Adipocyte (in vitro differentiated cells): ENCODE measurements around the gene MGA.

Source experiments
- DNase-seq: peaks from one replicate; pipeline ENCODE4 v3.0.0-alpha.2; 2015; ENCODE audit warnings: low read depth
- H3K27me3 ChIP-seq: replicated peaks from 2 replicates; pipeline ENCODE4 v1.7.0; 2013; ENCODE audit warnings: mild to moderate bottlenecking, low read length, moderate library complexity; ENCODE audit not compliant: control insufficient read depth, insufficient read depth
- H3K36me3 ChIP-seq: 2 replicates; pipeline ENCODE4 v1.7.0; 2013; ENCODE audit warnings: low read length, mild to moderate bottlenecking, moderate library complexity; ENCODE audit not compliant: control insufficient read depth, insufficient read depth, severe bottlenecking
- H3K4me1 ChIP-seq: 2 replicates; pipeline ENCODE4 v1.7.0; 2013; ENCODE audit warnings: mild to moderate bottlenecking, low read length, moderate library complexity; ENCODE audit not compliant: control insufficient read depth, insufficient read depth
- H3K4me3 ChIP-seq: 2 replicates; pipeline ENCODE4 v1.7.0; 2013; ENCODE audit warnings: mild to moderate bottlenecking, low read length, moderate library complexity
- H3K9ac ChIP-seq: 2 replicates; pipeline ENCODE4 v1.7.0; 2013; ENCODE audit warnings: mild to moderate bottlenecking, low read length, moderate library complexity
- H3K9me3 ChIP-seq: 2 replicates; pipeline ENCODE4 v1.7.0; 2013; ENCODE audit warnings: mild to moderate bottlenecking, low read length, moderate library complexity; ENCODE audit not compliant: control insufficient read depth

MGA gene

DNA sequence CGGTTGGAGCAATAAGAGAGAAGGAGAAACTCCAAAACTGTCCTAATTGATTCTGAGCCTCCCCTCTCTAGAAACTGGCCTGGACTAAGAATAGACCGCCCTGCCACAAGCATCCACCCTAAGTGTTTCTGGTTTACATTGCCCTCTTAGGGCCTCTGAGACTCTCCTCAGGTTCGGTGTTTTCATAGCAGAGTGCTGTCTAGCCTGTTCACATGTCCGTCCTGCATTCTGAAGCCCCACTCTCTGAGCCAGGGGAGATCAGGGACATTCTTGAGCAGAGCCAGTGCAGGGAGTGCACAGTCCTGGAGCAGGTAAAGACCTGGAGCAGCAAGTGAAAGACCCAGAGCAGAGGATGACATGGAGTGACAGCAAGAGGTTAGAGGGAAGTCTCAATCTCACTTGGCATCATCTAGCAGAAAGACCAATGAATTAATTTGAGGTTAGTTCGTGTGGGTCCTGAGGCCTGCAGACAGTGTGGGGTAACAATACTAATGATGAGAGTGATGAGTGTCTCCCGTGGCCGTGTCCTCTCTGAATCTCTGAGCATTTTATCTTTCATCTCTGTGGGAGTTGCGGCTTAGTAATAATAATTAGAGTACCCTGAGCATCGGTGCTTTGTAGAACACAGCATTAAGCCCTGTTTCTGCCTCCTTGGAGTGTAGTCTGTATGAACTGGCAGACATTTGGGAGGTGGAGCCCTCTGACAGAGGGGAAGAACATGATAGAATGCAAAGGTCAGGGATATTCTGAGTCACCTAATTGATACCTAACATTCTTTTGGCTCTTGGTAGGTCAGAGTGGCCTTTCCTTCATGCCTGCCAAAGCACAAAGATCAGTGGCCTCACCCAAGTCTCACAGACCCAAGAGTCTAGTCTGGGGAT, 138.6 kb downstream of the MGA start:
- no peak for DNase-seq
- Histone ChIP-seq H3K4me1 (peaks cover 23% of the 10 kb centered on the region), H3K9me3 (no peaks in the 10 kb centered on the region), H3K9ac (no peak overlapping the region), H3K27me3 (no peaks in the 10 kb centered on the region), H3K4me3 (no peak overlapping the region), H3K36me3 (peaks cover 11% of the 10 kb centered on the region)

DNA sequence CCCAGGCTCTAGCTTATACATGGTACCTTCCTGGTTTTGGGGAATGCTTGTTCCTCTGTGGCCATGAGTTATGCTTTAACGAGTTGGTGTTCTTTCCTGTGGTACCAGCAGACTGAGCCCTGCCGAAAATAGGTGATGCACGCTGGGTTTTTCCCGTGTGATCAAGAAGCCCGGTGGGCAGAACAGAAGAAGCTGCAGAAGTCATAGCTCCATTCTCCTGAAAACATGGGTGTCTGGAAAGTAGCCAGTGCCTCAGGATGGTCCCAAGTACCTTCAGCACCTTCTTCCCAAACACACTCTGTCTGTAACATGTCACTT, 139.2 kb downstream of the MGA start:
- DNase-seq = no peak
- H3K9me3 ChIP-seq = no peaks in the 10 kb centered on the region
- no peak overlapping the region for H3K4me3 ChIP-seq
- H3K36me3 ChIP-seq = peaks cover 11% of the 10 kb centered on the region
- peaks cover 23% of the 10 kb centered on the region for H3K4me1 ChIP-seq
- no peaks in the 10 kb centered on the region for H3K27me3 ChIP-seq
- no peak overlapping the region for H3K9ac ChIP-seq

DNA sequence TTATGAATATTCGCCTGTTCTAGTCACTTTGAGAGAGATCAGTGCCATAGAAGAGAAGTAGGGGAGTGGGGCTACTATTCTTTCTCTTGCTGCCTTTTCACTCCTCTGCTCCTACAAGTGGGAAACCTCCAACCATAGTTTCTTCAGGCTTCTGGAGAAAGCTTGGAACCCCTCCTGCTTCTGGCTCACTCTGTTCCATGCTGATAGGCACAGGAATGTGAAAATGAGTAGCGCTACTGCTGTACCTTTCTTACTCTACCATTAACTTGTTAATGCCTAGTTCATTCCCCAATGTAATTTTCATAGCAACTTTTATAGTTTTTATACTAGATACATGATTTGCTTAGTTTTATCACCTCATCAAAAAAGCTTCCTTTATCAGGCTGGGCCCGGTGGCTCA, 141.0 kb downstream of the MGA start:
- Histone ChIP-seq H3K9ac (no peak overlapping the region), H3K9me3 (no peaks in the 10 kb centered on the region), H3K36me3 (peaks cover 11% of the 10 kb centered on the region), H3K4me3 (no peak overlapping the region), H3K27me3 (no peaks in the 10 kb centered on the region), H3K4me1 (peaks cover 18% of the 10 kb centered on the region)
- DNase-seq = no peak

DNA sequence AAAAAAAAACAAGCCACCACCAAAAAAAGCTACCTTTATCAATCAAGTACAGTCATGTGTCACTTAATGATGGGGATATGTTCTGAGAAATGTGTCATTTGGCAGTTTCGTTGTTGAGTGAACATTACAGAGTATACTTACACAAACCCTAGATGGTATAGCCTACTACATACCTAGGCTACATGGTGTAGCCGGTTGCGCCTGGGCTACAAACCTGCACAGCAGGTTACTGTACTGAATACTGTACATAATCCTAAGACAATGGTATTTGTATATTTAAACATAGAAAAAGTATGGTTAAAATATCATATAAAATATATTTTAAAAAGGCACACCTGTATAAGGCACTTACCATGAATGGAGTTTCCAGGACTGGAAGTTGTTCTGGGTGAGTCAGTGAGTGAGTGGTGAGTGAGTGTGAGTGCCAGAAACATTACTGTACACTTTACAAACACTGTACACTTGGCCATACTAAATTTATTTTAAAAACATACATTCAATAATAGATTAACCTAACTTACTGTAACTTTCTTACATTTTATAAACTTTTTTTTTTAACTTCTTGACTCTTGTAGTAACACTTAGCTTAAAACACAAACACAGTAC, 141.7 kb downstream of the MGA start:
- Histone ChIP-seq H3K9ac (no peak overlapping the region), H3K36me3 (peaks cover 11% of the 10 kb centered on the region), H3K27me3 (no peaks in the 10 kb centered on the region), H3K9me3 (no peaks in the 10 kb centered on the region), H3K4me3 (no peak overlapping the region), H3K4me1 (peaks cover 14% of the 10 kb centered on the region)
- no peak for DNase-seq

DNA sequence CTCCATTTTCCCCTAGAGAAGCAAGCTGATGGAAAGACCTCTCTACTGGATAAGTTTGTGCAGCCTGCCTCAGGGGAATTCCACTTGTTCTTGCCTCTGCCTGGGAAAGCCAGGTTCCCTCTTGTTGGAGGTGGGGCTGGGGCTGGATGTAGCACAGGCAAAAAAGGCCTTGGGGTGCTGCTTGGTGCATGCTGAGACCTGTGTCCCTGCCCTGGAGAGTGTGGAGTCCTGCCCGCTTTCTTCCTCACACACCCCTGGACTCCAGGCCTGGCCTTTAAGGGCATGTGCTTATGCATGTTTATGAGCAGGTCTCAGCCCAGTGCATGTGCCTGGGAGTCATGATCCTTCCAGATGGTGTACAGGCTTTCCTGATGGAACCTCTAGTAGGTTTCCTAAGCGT, 144.2 kb downstream of the MGA start:
- Histone ChIP-seq H3K9me3 (no peaks in the 10 kb centered on the region), H3K4me1 (peaks cover 5% of the 10 kb centered on the region), H3K4me3 (no peak overlapping the region), H3K36me3 (peaks cover 11% of the 10 kb centered on the region), H3K27me3 (no peaks in the 10 kb centered on the region), H3K9ac (no peak overlapping the region)
- no peak for DNase-seq

DNA sequence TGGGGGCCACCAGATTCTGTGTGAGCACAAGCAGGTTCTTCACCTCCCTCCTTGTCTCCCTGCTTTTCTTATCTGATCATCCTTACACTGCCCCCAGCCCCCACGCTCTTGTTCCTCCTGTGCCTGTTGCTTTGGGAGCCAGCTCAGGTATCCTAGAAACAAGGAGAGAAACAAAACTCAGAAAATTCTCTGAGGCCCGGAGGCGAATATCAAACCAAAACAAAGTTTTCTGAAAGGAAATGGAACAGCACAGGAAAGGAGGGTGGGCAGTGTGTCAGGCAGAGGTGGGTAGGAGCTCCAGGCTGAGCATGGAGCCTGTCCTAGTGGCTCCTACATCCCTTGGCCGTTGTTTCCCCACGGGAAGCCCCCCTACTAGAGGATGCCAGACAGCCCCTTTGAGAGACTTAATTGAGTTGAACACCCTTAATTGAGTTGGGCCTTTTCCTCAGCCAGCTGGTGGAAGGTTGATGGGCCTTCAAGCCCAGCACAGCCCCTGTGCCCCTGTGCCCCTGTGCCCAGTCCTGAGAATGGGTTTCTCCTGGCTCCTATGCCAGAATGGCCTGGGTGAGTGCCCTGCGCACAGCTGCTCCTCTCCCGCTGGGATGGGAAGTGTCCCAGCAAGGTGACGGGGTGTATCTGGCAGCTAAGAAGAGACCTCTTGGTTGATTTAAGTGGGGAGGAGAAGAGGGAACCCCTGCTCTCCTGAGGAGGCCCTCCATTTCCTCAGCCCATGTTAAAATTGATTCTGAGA, 144.9 kb downstream of the MGA start:
- H3K27me3 ChIP-seq = no peaks in the 10 kb centered on the region
- peaks cover 8% of the 10 kb centered on the region for H3K4me1 ChIP-seq
- no peaks in the 10 kb centered on the region for H3K9me3 ChIP-seq
- DNase-seq = no peak
- H3K36me3 ChIP-seq = peaks cover 11% of the 10 kb centered on the region
- no peak overlapping the region for H3K9ac ChIP-seq
- no peak overlapping the region for H3K4me3 ChIP-seq

DNA sequence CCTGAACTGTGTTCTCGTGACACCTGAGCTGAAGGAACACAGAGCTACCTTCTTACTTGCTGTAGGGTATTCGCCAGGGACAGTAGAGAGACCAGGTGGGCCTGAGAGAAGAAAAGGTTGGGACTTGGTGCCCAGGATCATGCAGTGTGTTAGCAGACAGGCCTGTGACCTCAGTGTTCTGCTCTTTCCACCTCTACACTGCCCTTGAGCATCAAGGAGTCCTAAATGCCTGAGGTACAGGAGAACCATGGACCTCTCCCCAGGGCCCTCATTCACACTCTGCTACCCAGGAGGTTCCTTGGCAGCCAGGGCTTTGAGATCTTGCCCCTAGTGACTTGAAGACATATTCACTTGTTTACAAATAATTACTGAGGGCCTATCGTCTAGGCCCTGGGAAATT, 145.5 kb downstream of the MGA start:
- Histone ChIP-seq H3K36me3 (peaks cover 7% of the 10 kb centered on the region), H3K9me3 (no peaks in the 10 kb centered on the region), H3K27me3 (no peaks in the 10 kb centered on the region), H3K4me3 (no peak overlapping the region), H3K9ac (no peak overlapping the region), H3K4me1 (peaks cover 8% of the 10 kb centered on the region)
- DNase-seq = no peak

DNA sequence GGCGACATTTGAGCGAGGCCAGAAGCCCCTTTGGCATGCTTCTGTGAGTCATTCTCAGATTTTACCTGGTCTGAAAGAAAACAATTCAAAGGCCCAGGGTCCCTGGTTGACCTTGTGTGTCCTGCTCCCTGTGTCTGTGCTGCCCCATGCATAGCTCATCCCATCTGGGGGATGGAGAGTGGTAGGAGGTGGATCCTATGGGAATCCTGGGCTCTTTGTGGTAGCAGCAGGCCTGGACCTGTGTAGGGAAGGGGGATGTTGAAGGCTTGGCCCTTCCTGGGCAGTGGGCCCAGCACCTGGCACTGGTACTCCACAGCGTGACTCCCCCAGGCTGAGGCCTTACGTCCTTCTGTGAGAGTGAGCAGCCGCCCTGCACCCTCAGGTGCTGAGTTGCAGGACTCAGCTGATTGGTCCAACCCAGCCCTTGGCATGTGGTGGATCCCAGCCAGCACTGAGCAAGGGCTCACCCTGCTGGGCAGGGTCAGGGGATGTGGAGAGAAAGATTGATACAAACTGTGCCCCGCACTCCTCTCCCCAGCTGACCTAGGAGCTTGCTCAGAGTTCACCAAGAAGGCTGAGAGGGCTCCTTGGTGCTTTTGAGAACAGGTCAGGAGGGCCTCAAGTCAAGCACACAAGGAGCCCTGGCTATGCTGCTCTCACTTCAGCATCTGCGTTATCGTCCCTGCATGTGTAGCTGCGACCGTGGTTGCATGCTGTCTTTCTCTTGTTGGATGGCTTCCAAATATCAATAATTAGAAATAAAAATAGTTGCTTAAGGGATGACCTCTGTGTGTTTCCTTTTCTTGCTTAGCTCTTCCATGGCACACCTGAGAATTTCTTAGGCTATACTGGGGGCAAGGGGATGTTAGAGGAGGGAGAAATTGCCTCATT, 146.3 kb downstream of the MGA start:
- Histone ChIP-seq H3K4me3 (no peak overlapping the region), H3K36me3 (peaks cover 4% of the 10 kb centered on the region), H3K9me3 (no peaks in the 10 kb centered on the region), H3K4me1 (peaks cover 8% of the 10 kb centered on the region), H3K27me3 (no peaks in the 10 kb centered on the region), H3K9ac (no peak overlapping the region)
- no peak for DNase-seq

DNA sequence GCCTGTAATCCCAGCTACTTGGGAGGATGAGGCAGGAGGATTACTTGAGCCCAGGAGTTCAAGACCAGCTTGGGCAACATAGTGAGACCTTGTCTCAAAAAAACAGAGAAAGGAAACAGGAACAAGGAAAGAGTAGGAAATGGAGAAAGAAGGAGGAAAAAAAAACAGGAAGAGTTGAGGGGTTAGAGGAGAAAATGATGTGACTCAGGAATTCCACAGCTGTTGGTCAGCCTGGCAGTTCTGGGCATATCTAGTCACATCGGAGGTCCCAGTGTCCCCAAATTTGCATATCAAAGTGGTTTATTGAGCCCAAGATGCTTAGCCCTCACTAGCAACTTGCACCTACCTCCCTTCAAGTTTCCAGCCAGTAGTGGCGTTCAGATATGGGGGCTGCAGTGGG, 148.9 kb downstream of the MGA start:
- Histone ChIP-seq H3K9ac (peak overlapping the region; percentile 38), H3K9me3 (no peaks in the 10 kb centered on the region), H3K4me1 (peaks cover 8% of the 10 kb centered on the region), H3K36me3 (peaks cover 15% of the 10 kb centered on the region), H3K27me3 (no peaks in the 10 kb centered on the region), H3K4me3 (no peak overlapping the region)
- DNase-seq = no peak

DNA sequence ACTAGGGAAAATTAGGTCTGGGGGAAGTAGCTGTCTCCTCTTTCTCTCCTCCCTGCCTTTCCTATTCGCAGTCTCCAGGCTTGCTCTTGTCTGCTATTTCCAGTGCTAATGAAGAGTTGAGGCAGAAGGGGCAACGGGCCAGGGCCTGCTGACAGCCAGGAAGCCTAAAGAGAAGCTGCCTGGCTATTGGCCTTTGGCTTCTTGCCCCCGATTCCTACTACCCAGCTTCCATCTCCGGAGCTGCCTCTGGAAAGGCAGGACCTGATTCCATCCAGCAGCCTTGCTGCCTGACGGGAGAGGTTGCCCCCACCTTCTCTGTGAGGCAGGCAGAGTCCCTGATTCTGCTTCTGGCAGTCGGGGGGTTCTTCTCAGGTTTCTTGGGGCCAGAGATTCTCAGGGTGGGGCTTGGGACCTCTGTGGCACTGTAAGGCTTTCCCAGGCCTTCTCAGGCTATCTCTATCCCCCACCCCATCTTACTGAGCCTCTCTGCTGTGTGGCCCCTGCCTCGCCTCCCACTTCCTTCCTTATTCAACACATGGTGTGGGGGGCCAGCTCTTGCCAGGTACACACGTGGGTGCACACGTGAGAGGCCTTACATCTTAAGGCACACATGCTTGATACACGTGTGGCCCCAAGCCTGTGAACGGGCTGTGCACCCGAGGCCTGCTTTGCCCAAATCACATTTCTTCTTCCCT, 149.5 kb downstream of the MGA start:
- DNase-seq = no peak
- Histone ChIP-seq H3K36me3 (peaks cover 15% of the 10 kb centered on the region), H3K9ac (peak overlapping the region; percentile 38), H3K9me3 (no peaks in the 10 kb centered on the region), H3K27me3 (no peaks in the 10 kb centered on the region), H3K4me3 (no peak overlapping the region), H3K4me1 (peaks cover 8% of the 10 kb centered on the region)
